B cell (primary cell): ENCODE data around the gene WNT9A.

Experiments
- CTCF ChIP-seq: fragments of 200-600 bp; IDR thresholded peaks from one replicate; pipeline ENCODE4 v1.8.0; 2022; ENCODE audit warnings: antibody characterized with exemption, mild to moderate bottlenecking
- EZH2 ChIP-seq: IDR thresholded peaks from 2 replicates; pipeline ENCODE4 v1.6.1; 2012; ENCODE audit warnings: borderline replicate concordance, low read depth, mild to moderate bottlenecking, moderate library complexity, low read length; ENCODE audit not compliant: insufficient read depth, poor library complexity, severe bottlenecking

GRCh38 chr1:227923353-227924167 lies 24.2 kb downstream of the WNT9A start:
- no peak for TF ChIP-seq EZH2
- TF ChIP-seq CTCF, result no peak
